Naive thymus-derived CD4-positive, alpha-beta T cell (primary cell): ENCODE results near the gene TMEM30A. TPM values are rescaled to one million over a fixed set of nuclear protein-coding genes. Genes with fewer than 3 reads are reported as not detected.

ENCODE experiments used
- ATAC-seq: fragments of 150-1000 bp; cut with Tn5 transposase; 2 replicates; pipeline ENCODE4 v1.10.0; 2021; ENCODE audit warnings: mild to moderate bottlenecking, moderate library complexity
- CTCF ChIA-PET: fragments of 350-600 bp; sonication (Branson Sonifier 250); formaldehyde crosslinking; loops from one replicate; lab custom pipeline; 2021; ENCODE audit warnings: antibody characterized with exemption; lab: Charles Lee
- POLR2A ChIA-PET: fragments of 350-600 bp; sonication (Branson Sonifier 250); formaldehyde crosslinking; loops from one replicate; lab custom pipeline; 2021; ENCODE audit warnings: antibody characterized with exemption, inconsistent platforms; lab: Charles Lee
- DNase-seq, 9 donors: peaks; one replicate each; pipeline versions ENCODE4 v3.0.0 to v3.0.0-alpha.2; 2020 to 2022; ENCODE audit warnings: mixed read lengths in 1 of 9
- H3K27ac ChIP-seq: one replicate; pipeline ENCODE4 v1.7.0; 2013; ENCODE audit warnings: mild to moderate bottlenecking, low read depth, low read length, moderate library complexity
- H3K27me3 ChIP-seq, 2 donors: one replicate each; pipeline ENCODE4 v1.7.0; 2013; ENCODE audit warnings: low read length in 2 of 2, mild to moderate bottlenecking in 2 of 2, moderate library complexity in 2 of 2; ENCODE audit not compliant: control insufficient read depth in 2 of 2, insufficient read depth in 2 of 2
- H3K36me3 ChIP-seq, 3 experiments: 1 replicate in 2 of 3; 2 replicates in 1 of 3; pipeline ENCODE4 v1.7.0; 2013; ENCODE audit warnings: low read length in 3 of 3, mild to moderate bottlenecking in 3 of 3, moderate library complexity in 1 of 3; ENCODE audit not compliant: insufficient read depth in 3 of 3, control insufficient read depth in 2 of 3
- H3K4me1 ChIP-seq, 2 donors: one replicate each; pipeline ENCODE4 v1.7.0; 2013; ENCODE audit warnings: low read length in 2 of 2, mild to moderate bottlenecking in 2 of 2, moderate library complexity in 1 of 2; ENCODE audit not compliant: control insufficient read depth in 2 of 2, insufficient read depth in 2 of 2
- H3K4me3 ChIP-seq: 2 replicates; pipeline ENCODE4 v1.7.0; 2013; ENCODE audit warnings: mild to moderate bottlenecking, low read length
- H3K9me3 ChIP-seq, 3 experiments: 1 replicate in 2 of 3; 2 replicates in 1 of 3; pipeline ENCODE4 v1.7.0; 2013; ENCODE audit warnings: low read length in 3 of 3; ENCODE audit not compliant: control insufficient read depth in 2 of 3
- H3K27ac Mint-ChIP-seq, 9 donors: one replicate each; pipeline ENCODE4 v1.8.0; 2020 to 2022; ENCODE audit warnings: mixed read lengths in 9 of 9, mild to moderate bottlenecking in 8 of 9, moderate library complexity in 5 of 9, inconsistent platforms in 2 of 9
- H3K27me3 Mint-ChIP-seq, 5 donors: one replicate each; pipeline ENCODE4 v1.8.0; 2021 to 2022; ENCODE audit warnings: mixed read lengths in 5 of 5, mild to moderate bottlenecking in 1 of 5
- H3K36me3 Mint-ChIP-seq, 5 donors: one replicate each; pipeline ENCODE4 v1.8.0; 2020 to 2022; ENCODE audit warnings: mixed read lengths in 5 of 5, mild to moderate bottlenecking in 3 of 5, inconsistent platforms in 1 of 5
- H3K4me1 Mint-ChIP-seq, 7 donors: one replicate each; pipeline ENCODE4 v1.8.0; 2020 to 2022; ENCODE audit warnings: mixed read lengths in 7 of 7, mild to moderate bottlenecking in 3 of 7, inconsistent platforms in 1 of 7
- H3K4me3 Mint-ChIP-seq, 10 donors: one replicate each; pipeline ENCODE4 v1.8.0; 2020 to 2022; ENCODE audit warnings: mild to moderate bottlenecking in 10 of 10, mixed read lengths in 10 of 10, moderate library complexity in 6 of 10, inconsistent platforms in 2 of 10
- H3K9me3 Mint-ChIP-seq, 11 donors: one replicate each; pipeline ENCODE4 v1.8.0; 2020 to 2022; ENCODE audit warnings: mixed read lengths in 11 of 11, mild to moderate bottlenecking in 4 of 11, inconsistent platforms in 1 of 11, moderate library complexity in 1 of 11
- intact Hi-C, 2 donors: fragments of 100-400 bp; cut with micrococcal nuclease; formaldehyde crosslinking; loops; one replicate each; pipeline ENCODE4 v1.15.1; 2023
- polyA plus RNA-seq, 2 donors: library from polyadenylated mRNA; unstranded; fragments of 300-500 nt; fragmentation: Illumina TruSeq; gene quantifications; one replicate each; pipeline ENCODE4 v1.2.3, GENCODE V29; 2021
- total RNA-seq, 6 experiments: library from RNA in 5 of 6; stranded (reverse) in 5 of 6; gene quantifications; 1 replicate in 5 of 6; 2 replicates in 1 of 6; pipeline ENCODE4 v1.2.3 and lab custom pipeline; 2021 to 2026

Gene TMEM30A
- total and polyA plus RNA-seq, 7 experiments from 2014 or later = 26.7 to 91.4 (median 40.6) TPM

DNA sequence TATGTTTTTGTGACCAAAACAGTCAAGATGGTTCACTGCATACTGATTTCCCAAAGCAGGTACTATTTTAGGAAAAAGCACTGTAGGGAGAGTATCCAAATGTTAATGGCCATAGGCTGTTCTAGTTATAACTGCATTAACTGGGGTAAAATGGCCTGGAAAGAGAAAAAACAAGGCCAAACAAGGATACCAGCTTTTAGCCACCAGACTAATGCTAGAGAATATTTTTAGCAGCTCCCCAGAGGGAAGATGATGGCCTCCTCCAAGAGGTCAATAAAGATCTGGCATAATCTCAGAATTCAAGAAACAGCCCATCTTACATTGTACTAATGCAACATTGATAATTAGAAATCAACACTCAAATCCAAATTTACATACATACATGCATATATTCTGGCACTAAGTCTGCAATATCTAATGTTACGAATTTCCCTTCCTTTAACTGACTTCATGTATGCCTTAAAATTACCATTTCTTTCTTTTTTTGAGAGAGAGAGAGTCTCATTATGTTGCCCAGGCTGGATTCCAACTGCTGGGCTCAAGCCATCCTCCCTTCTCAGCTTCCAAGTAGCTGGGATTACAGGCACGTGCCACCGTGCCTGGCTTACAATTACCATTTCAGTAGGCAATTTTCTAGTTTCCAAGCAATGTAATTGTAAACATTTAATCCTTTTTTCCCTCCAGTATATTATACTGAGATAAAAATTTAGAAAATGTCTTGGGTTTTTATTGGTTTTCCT, 50.3 kb downstream of the TMEM30A start:
- H3K36me3 Mint-ChIP-seq = peaks cover 5 to 17% (median 11%) of the 10 kb centered on the region in 5 donors
- peaks cover 0 to 8% (median 0%) of the 10 kb centered on the region in 7 donors for H3K4me1 Mint-ChIP-seq
- POLR2A ChIA-PET = interaction anchor here (2.1 kb wide), 1 partner anchor 9 kb away, joined by 8 read pairs; the partner anchor contains the start of gene COX7A2
- H3K4me3 Mint-ChIP-seq = no peak overlapping the region
- DNase-seq (no peak), ATAC-seq (no peak)
- CTCF ChIA-PET = interaction anchor here (0.9 kb wide), 1 partner anchor 24 kb away, joined by 4 read pairs; no protein-coding TSS in a partner anchor
- no peaks in the 10 kb centered on the region for H3K27me3 Mint-ChIP-seq
- peak overlapping the region in 3 of 9 donors; percentile 36 to 62 (median 59) for H3K27ac Mint-ChIP-seq
- Histone ChIP-seq H3K4me3 (no peak overlapping the region), H3K36me3 (peaks cover 11 to 19% (median 12%) of the 10 kb centered on the region in 3 experiments), H3K27me3 (no peaks in the 10 kb centered on the region), H3K27ac (no peak overlapping the region), H3K9me3 (no peaks in the 10 kb centered on the region), H3K4me1 (no peaks in the 10 kb centered on the region)
- intact Hi-C loops = no loop called here
- no peaks in the 10 kb centered on the region for H3K9me3 Mint-ChIP-seq

DNA sequence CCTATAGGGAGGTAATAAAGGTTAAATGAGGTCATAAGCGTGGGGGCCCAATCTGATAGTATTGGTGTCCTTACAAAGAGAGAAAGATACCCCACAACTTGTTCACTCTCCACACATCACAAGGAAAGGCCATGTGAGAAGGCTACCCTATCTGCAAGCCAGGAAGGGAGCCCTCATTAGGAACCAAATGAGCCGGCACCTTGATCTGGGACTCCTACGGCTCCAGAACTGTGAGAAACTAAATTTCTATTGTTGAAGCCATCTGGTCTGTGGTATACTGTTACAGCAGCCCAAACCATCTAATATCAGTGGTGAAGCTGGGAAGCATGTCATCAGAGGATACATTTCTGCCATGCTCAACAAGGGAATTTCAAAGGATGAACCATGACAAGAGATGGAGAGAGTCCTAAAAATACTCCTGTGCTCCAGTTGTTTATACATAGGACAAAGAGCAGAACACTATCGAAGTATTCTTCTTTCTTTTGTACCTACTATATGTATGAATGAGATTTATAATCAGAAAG, 51.4 kb downstream of the TMEM30A start:
- H3K27ac Mint-ChIP-seq = no peak overlapping the region
- H3K4me3 Mint-ChIP-seq = no peak overlapping the region
- Histone ChIP-seq H3K27ac (no peak overlapping the region), H3K4me1 (no peaks in the 10 kb centered on the region), H3K9me3 (no peaks in the 10 kb centered on the region), H3K36me3 (peaks cover 5 to 15% (median 12%) of the 10 kb centered on the region in 3 experiments), H3K27me3 (no peaks in the 10 kb centered on the region), H3K4me3 (no peak overlapping the region)
- no peaks in the 10 kb centered on the region for H3K9me3 Mint-ChIP-seq
- DNase-seq = no peak
- H3K36me3 Mint-ChIP-seq = peaks cover 4 to 12% (median 11%) of the 10 kb centered on the region in 5 donors
- CTCF ChIA-PET = interaction anchor here (0.9 kb wide), 1 partner anchor 23 kb away, joined by 4 read pairs; no protein-coding TSS in a partner anchor
- ATAC-seq = no peak
- no peaks in the 10 kb centered on the region for H3K27me3 Mint-ChIP-seq
- peaks cover 0 to 7% (median 0%) of the 10 kb centered on the region in 7 donors for H3K4me1 Mint-ChIP-seq
- POLR2A ChIA-PET = interaction anchor here (2.1 kb wide), 1 partner anchor 10 kb away, joined by 8 read pairs; the partner anchor contains the start of gene COX7A2
- intact Hi-C loops = no loop called here

DNA sequence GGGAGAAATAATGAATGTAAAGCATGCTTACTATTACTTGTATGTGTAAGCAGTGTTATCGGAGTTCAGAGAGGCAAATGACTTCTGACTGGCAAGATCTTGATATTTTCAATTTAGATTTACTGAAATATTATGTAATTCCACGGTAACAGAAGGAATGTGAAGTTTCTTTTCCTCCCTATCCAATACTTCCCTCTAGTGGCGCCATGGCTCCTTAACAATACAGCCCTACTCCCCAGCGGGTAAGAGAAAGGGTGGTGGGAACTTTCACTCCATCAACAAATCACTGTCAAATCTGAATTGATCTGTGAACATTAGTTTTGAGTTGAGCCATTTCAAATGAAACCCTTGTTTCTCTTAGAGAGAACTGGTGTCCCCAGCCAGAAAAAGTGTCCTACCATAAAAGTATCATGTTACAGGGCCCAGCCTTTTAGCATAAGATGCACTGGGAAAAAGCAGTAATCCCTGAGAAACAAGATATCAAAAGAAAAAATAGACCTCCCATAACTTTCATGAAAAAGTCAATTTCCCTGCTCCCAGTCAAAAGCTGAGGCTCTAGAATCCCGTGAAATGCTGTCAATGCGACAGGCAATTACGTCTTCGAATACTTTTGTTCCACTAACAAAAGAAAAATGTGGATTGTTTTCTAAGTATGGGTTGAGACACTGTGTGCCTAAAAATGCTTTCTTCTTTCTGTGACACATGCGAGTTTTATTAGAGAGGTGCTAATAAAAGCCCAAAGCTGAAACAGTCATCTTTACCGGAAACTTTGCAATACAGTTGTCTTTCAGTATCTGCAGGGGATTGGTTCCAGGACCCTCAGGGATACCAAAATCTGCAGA, 53.9 kb downstream of the TMEM30A start:
- Histone ChIP-seq H3K4me3 (no peak overlapping the region), H3K27me3 (no peaks in the 10 kb centered on the region), H3K4me1 (no peaks in the 10 kb centered on the region), H3K27ac (no peak overlapping the region), H3K36me3 (no peaks in the 10 kb centered on the region), H3K9me3 (no peaks in the 10 kb centered on the region)
- H3K9me3 Mint-ChIP-seq = no peaks in the 10 kb centered on the region
- CTCF ChIA-PET = interaction anchor here (1.0 kb wide), 1 partner anchor 22 kb away, joined by 3 read pairs; no protein-coding TSS in a partner anchor
- H3K27me3 Mint-ChIP-seq = no peaks in the 10 kb centered on the region
- H3K4me3 Mint-ChIP-seq = no peak overlapping the region
- H3K4me1 Mint-ChIP-seq = no peaks in the 10 kb centered on the region
- peaks cover 0 to 2% (median 0%) of the 10 kb centered on the region in 5 donors for H3K36me3 Mint-ChIP-seq
- H3K27ac Mint-ChIP-seq = no peak overlapping the region
- intact Hi-C loops = no loop called here
- POLR2A ChIA-PET = no interaction called here
- DNase-seq = no peak
- no peak for ATAC-seq

DNA sequence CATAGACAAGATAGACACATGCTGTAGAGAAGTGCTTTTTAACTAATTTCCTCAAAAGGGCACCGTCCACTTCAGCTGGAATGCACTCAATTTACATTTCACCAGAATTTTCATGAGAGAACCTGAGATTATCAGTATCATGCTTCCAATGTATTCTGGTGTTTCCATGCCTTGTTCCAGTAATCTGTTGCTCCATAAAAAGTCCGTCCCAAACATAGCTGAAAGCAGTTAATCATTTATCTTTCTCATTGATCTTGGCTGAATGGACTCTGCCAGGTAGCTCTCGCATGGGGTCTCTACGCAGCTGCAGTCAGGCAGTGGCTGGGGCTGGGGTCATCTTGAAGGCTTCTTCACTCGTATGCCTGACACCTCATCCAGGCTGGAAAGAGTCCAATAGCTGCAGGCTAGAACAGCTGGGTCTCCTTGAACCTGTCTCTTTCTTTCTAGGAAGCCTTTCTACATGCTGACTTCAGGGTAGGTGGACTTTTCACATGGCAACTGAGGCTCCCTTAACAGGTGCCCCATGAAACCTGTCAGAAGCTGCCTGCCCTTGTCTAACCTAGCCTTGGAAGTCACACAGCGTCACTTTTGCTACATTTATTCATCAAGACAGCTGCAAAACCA, 60.2 kb downstream of the TMEM30A start:
- H3K27ac ChIP-seq = no peak overlapping the region
- DNase-seq (no peak), ATAC-seq (no peak)
- no peaks in the 10 kb centered on the region for H3K36me3 Mint-ChIP-seq
- H3K27ac Mint-ChIP-seq = no peak overlapping the region
- POLR2A ChIA-PET = no interaction called here
- CTCF ChIA-PET = no interaction called here
- H3K27me3 Mint-ChIP-seq = peaks cover 5 to 26% (median 24%) of the 10 kb centered on the region in 5 donors
- no peak overlapping the region for H3K4me3 ChIP-seq
- intact Hi-C loops = no loop called here
- no peak overlapping the region for H3K4me3 Mint-ChIP-seq
- no peaks in the 10 kb centered on the region for H3K27me3 ChIP-seq
- H3K9me3 ChIP-seq = no peaks in the 10 kb centered on the region
- H3K4me1 Mint-ChIP-seq = no peaks in the 10 kb centered on the region
- no peaks in the 10 kb centered on the region for H3K4me1 ChIP-seq
- no peaks in the 10 kb centered on the region for H3K9me3 Mint-ChIP-seq
- no peaks in the 10 kb centered on the region for H3K36me3 ChIP-seq

DNA sequence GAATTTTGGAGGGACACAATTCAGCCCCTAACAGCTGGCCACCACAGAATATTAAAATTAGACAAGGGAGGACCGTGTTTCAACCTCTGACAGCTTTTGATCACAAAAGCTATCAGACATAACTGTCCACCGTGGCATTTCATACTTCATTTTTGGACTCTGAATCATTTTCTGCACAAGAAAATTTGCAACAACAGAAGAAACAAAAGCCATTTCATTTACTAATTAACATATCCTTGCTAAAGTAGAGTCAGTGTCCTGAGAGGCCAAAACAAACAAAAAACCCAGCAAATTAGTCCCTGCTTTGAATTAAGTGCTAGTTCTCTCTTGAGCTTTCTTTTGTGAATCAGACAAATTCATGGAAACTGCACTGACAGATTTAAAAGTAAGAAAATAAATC, 61.2 kb downstream of the TMEM30A start:
- Mint-ChIP-seq H3K27me3 (peaks cover 6 to 32% (median 27%) of the 10 kb centered on the region in 5 donors), H3K27ac (no peak overlapping the region), H3K36me3 (no peaks in the 10 kb centered on the region), H3K4me3 (no peak overlapping the region), H3K4me1 (no peaks in the 10 kb centered on the region), H3K9me3 (no peaks in the 10 kb centered on the region)
- H3K36me3 ChIP-seq = no peaks in the 10 kb centered on the region
- no peak for ATAC-seq
- H3K4me1 ChIP-seq = no peaks in the 10 kb centered on the region
- ChIA-PET POLR2A (no interaction called here), CTCF (interaction anchor here (1.7 kb wide), 1 partner anchor 15 kb away, joined by 4 read pairs; no protein-coding TSS in a partner anchor)
- no peaks in the 10 kb centered on the region for H3K27me3 ChIP-seq
- H3K4me3 ChIP-seq = no peak overlapping the region
- no peak overlapping the region for H3K27ac ChIP-seq
- no peak for DNase-seq
- H3K9me3 ChIP-seq = no peaks in the 10 kb centered on the region
- intact Hi-C loops = no loop called here

DNA sequence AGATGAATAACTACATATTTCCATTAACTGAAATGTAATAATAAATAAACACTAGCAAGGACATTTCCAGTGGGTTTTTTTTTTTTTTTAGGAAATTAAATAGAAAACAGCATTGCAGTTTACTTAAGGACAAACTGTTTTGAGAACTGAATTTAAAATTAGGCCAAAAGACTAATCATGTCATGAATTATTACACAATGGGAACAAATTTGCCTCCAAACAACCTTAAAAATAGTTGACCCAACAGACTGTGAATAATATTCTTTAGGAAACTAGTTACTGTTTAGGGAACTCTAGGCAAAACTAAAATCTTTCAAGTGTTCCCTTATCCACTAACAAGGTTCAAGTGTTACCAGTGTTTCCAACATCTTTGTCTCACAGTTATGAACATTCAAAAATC, 62.3 kb downstream of the TMEM30A start:
- DNase-seq (no peak), ATAC-seq (no peak)
- Mint-ChIP-seq H3K27me3 (peaks cover 6 to 43% (median 34%) of the 10 kb centered on the region in 5 donors), H3K27ac (no peak overlapping the region), H3K9me3 (no peaks in the 10 kb centered on the region), H3K4me3 (no peak overlapping the region), H3K4me1 (peaks cover 0 to under 1% (median 0%) of the 10 kb centered on the region in 7 donors), H3K36me3 (no peaks in the 10 kb centered on the region)
- no peaks in the 10 kb centered on the region for H3K4me1 ChIP-seq
- ChIA-PET POLR2A (no interaction called here), CTCF (interaction anchor here (1.7 kb wide), 1 partner anchor 13 kb away, joined by 4 read pairs; no protein-coding TSS in a partner anchor)
- no peak overlapping the region for H3K27ac ChIP-seq
- H3K4me3 ChIP-seq = no peak overlapping the region
- no peaks in the 10 kb centered on the region for H3K9me3 ChIP-seq
- intact Hi-C loops = no loop called here
- no peaks in the 10 kb centered on the region for H3K27me3 ChIP-seq
- no peaks in the 10 kb centered on the region for H3K36me3 ChIP-seq
